ENCODE measurements around the gene BICRA.

BICRA gene

GRCh38 chr19:47700934-47701716 lies 92.2 kb downstream of the BICRA start:
- no peak for DNase-seq (ENCODE audit: extremely low read depth, low read depth)
- no peak for TF ChIP-seq CTCF (IDR thresholded peaks at IDR 0.05; ENCODE audit: low read depth, low read length)

DNA sequence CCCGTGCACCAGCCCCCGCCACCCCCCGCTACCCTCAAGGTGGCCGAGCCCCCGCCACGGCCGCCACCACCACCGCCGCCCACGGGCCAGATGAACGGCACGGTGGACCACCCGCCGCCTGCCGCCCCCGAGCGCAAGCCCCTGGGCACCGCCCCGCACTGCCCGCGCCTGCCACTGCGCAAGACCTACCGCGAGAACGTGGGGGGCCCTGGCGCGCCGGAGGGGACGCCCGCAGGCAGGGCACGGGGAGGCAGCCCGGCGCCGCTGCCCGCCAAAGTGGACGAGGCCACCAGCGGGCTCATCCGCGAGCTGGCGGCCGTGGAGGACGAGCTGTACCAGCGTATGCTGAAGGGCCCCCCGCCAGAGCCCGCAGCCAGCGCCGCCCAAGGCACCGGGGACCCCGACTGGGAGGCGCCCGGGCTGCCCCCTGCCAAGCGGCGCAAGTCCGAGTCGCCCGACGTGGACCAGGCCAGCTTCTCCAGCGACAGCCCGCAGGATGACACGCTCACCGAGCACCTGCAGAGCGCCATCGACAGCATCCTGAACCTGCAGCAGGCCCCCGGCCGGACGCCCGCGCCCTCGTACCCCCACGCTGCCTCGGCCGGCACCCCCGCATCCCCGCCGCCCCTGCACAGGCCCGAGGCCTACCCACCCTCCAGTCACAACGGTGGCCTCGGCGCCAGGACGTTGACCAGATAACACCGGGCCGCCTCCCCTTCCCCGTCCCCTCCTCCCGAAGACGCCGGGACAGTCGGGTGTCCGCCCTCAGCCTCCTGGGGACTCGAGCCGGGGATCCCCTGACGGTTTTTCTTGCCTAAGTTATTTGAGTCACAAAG lies 93.0 kb downstream of the BICRA start:
- no peak for DNase-seq (ENCODE audit: extremely low read depth, low read depth)
- no peak for TF ChIP-seq CTCF (IDR thresholded peaks at IDR 0.05; ENCODE audit: low read depth, low read length)

- no peak for TF ChIP-seq CTCF (IDR thresholded peaks at IDR 0.05; ENCODE audit: low read depth, low read length)
Measured at GRCh38 chr19:47702671-47703070, 93.7 kb downstream of the BICRA start.

GRCh38 chr19:47703301-47703700 lies 94.4 kb downstream of the BICRA start:
- no peak for DNase-seq (ENCODE audit: extremely low read depth, low read depth)
- no peak for TF ChIP-seq CTCF (IDR thresholded peaks at IDR 0.05; ENCODE audit: low read depth, low read length)

More at GRCh38 chr19:47702671-47703070, 93.7 kb downstream of the BICRA start:
- DNase-seq (ENCODE audit: extremely low read depth, low read depth) = no peak

- no peak for DNase-seq (ENCODE audit: extremely low read depth, low read depth)
- no peak for TF ChIP-seq CTCF (IDR thresholded peaks at IDR 0.05; ENCODE audit: low read depth, low read length)
Measured at GRCh38 chr19:47704024-47704423, 95.1 kb downstream of the BICRA start.

- no peak for DNase-seq (ENCODE audit: extremely low read depth, low read depth)
- no peak for TF ChIP-seq CTCF (IDR thresholded peaks at IDR 0.05; ENCODE audit: low read depth, low read length)
Measured at GRCh38 chr19:47704656-47705055, 95.7 kb downstream of the BICRA start.

Data from AG09319 (cell line).